ENCODE data around the gene ZNF646. TPM values are rescaled to one million over a fixed set of nuclear protein-coding genes. Genes with fewer than 3 reads are reported as not detected.

Gene ZNF646
- total RNA-seq, 4 donors from 2014 or later: 10.9 to 16.9 (median 13.6) TPM

- Histone ChIP-seq H3K27ac (peak overlapping the region in 3 of 4 donors; percentile 69 to 73 (median 69)), H3K4me3 (peak overlapping the region in 1 of 2 donors; percentile 30), H3K4me1 (peaks cover 0 to 48% (median 10%) of the 10 kb centered on the region in 3 donors), H3K27me3 (no peaks in the 10 kb centered on the region), H3K36me3 (peaks cover 0 to 17% of the 10 kb centered on the region in 2 donors), H3K9me3 (no peaks in the 10 kb centered on the region)
- ATAC-seq: peak; percentile 87
- WGBS, 2 donors (ENCODE audit: low coverage in 1 of 2): 9 to 77% methylated on average over 3 to 23 of the region's 33 CpGs
- peak; percentile 67 for TF ChIP-seq POLR2AphosphoS5 (IDR thresholded peaks at IDR 0.05)
- TF ChIP-seq POLR2A (IDR thresholded peaks at IDR 0.05): no peak
- TF ChIP-seq, protein P1, sequence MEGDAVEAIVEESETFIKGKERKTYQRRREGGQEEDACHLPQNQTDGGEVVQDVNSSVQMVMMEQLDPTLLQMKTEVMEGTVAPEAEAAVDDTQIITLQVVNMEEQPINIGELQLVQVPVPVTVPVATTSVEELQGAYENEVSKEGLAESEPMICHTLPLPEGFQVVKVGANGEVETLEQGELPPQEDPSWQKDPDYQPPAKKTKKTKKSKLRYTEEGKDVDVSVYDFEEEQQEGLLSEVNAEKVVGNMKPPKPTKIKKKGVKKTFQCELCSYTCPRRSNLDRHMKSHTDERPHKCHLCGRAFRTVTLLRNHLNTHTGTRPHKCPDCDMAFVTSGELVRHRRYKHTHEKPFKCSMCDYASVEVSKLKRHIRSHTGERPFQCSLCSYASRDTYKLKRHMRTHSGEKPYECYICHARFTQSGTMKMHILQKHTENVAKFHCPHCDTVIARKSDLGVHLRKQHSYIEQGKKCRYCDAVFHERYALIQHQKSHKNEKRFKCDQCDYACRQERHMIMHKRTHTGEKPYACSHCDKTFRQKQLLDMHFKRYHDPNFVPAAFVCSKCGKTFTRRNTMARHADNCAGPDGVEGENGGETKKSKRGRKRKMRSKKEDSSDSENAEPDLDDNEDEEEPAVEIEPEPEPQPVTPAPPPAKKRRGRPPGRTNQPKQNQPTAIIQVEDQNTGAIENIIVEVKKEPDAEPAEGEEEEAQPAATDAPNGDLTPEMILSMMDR (IDR thresholded peaks at IDR 0.05): peak in 3 of 4 experiments; percentile 77 to 87 (median 78)
- no peak for TF ChIP-seq EP300 (IDR thresholded peaks at IDR 0.05)
These were observed 31.5 kb downstream of the ZNF646 start for GRCh38 chr16:31105677-31106213.

DNA sequence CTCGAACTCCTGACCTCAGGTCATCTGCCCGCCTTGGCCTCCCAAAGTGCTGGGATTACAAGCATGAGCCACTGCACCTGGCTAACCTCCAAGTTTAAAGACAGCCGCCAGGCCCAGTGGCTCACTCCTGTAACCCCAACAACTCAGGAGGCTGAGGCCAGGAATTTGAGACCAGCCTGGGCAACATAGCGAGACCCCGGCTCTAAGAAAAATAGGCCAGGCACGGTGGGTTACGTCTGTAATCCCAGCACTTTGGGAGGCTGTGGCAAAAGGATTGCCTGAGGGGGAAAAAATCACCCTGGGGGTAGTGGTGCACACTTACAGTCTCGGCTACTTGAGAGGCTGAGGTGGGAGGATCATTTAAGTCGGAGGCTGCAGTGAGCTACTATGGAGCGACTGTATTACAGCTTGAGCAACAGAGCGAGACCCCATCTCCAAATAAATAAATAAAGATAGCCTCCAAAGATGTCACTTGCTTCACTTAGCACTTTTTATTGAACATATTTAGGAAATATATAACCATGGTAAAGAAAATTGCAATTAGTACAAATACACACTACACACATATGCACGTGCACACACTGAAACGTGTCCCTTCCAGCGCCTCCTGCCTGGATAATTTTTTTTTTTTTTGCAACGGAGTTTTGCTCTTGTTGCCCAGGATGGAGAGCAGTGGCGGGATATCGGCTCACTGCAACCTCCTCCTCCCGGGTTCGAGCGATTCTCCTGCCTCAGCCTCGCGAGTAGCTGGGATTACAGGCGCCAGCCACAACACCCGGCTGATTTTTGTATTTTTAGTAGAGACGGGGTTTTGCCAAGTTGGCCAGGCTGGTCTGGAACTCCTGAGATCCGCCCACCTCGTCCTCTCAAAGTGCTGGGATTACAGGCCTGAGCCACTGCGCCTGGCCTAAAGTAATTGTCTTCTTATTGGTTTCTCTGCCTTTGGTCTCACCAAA lies 32.6 kb downstream of the ZNF646 start:
- Histone ChIP-seq H3K27ac (peak overlapping the region in 1 of 4 donors; percentile 69), H3K9me3 (no peaks in the 10 kb centered on the region), H3K4me3 (no peak overlapping the region), H3K27me3 (no peaks in the 10 kb centered on the region), H3K4me1 (peaks cover 0 to 49% (median 10%) of the 10 kb centered on the region in 3 donors), H3K36me3 (peaks cover 0 to 27% of the 10 kb centered on the region in 2 donors)
- TF ChIP-seq POLR2A (IDR thresholded peaks at IDR 0.05) (no peak), POLR2AphosphoS5 (IDR thresholded peaks at IDR 0.05) (no peak), EP300 (IDR thresholded peaks at IDR 0.05) (no peak)
- TF ChIP-seq, protein P1 (IDR thresholded peaks at IDR 0.05): no peak
- 90 to 97% methylated on average over 12 to 17 of the region's 28 CpGs for whole genome bisulfite sequencing, 2 donors (ENCODE audit: low coverage in 1 of 2)
- ATAC-seq: no peak

- Histone ChIP-seq H3K4me1 (peaks cover 0 to 56% (median 10%) of the 10 kb centered on the region in 3 donors), H3K9me3 (no peaks in the 10 kb centered on the region), H3K27ac (peak overlapping the region in 3 of 4 donors; percentile 93 to 94 (median 93)), H3K36me3 (peaks cover 0 to 34% of the 10 kb centered on the region in 2 donors), H3K27me3 (no peaks in the 10 kb centered on the region), H3K4me3 (no peak overlapping the region)
- TF ChIP-seq EP300 (IDR thresholded peaks at IDR 0.05) (no peak), POLR2AphosphoS5 (IDR thresholded peaks at IDR 0.05) (no peak), POLR2A (IDR thresholded peaks at IDR 0.05) (no peak)
- TF ChIP-seq, protein P1 (IDR thresholded peaks at IDR 0.05): no peak
- no peak for ATAC-seq
- 84 to 94% methylated on average over 6 of the region's 6 CpGs for WGBS, 2 donors (ENCODE audit: low coverage in 1 of 2)
These were observed 33.2 kb downstream of the ZNF646 start for GRCh38 chr16:31107465-31107867.

- H3K4me1 ChIP-seq: peaks cover 0 to 63% (median 10%) of the 10 kb centered on the region in 3 donors
- no peaks in the 10 kb centered on the region for H3K27me3 ChIP-seq
- H3K9me3 ChIP-seq: no peaks in the 10 kb centered on the region
- peak within 1 kb of the TSS; percentile 82 to 99 for H3K4me3 ChIP-seq
- peak; percentile 87 for ATAC-seq
- H3K36me3 ChIP-seq: peaks cover 0 to 41% of the 10 kb centered on the region in 2 donors
- TF ChIP-seq EP300 (IDR thresholded peaks at IDR 0.05) (no peak), POLR2AphosphoS5 (IDR thresholded peaks at IDR 0.05) (peak; percentile 61), POLR2A (IDR thresholded peaks at IDR 0.05) (peak; percentile 65 to 66)
- peak within 1 kb of the TSS; percentile 70 to 94 (median 93) for H3K27ac ChIP-seq
- 13% methylated on average over 6 of the region's 68 CpGs; no CpG with 5 or more reads in 1 of the 2 donors for WGBS, 2 donors (ENCODE audit: low coverage in 1 of 2)
These were observed 34.0 kb downstream of the ZNF646 start, which contains the start of gene BCKDK for GRCh38 chr16:31108035-31108793. TSS of gene BCKDK (plus strand) at chr16:31108386. CDS start at chr16:31109224, 838 bp downstream.

Measured in gastroesophageal sphincter (tissue), 4 donors.